Measurements from ENCODE around the gene ACVR1. TPM values are rescaled to one million over a fixed set of nuclear protein-coding genes. Genes with fewer than 3 reads are reported as not detected.

Gene ACVR1
- total RNA-seq, 1 donor from 2014 or later: 34.4 TPM

DNA sequence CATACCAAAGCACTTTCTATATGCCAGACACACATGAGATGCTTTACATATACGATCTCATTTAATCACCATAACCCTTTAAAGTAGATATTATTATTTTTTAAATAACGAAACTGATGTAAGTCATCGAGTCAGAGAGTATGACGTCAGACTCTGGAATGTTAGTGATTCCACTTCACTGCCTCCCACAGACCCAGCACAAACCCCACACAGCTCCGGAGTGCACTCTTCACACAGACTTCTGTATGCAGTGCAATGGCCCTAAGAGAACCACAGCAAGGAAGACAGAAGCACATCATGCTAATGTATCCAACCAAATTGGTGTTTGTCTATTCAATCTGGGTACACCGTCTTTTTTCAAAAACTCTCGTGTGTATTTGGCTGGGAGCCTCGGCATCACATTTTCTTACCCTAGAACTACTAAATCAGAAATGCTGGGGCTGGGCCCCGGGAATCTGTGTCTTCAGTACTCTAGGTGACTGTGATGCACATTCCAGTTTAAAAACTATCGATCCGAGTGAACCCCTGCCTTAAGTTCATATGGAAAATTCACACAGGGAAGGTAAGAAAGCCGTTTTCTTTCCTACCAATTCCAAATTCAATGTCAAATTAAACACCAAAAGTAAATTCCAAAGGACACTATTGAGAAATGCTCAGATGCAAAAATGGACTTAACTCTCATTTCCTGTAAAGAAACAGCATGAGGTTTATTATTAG is 129.7 kb downstream of the ACVR1 start:
- H3K4me1 ChIP-seq: no peaks in the 10 kb centered on the region
- ATAC-seq (peak; percentile 23), DNase-seq (no peak)
- H3K27ac ChIP-seq: no peak overlapping the region
- no peaks in the 10 kb centered on the region for H3K9me3 ChIP-seq
- H3K36me3 ChIP-seq: peaks cover 18% of the 10 kb centered on the region
- no peak overlapping the region for H3K4me3 ChIP-seq
- intact Hi-C loops (cut with DNase I): no loop called here
- TF ChIP-seq, protein P1, sequence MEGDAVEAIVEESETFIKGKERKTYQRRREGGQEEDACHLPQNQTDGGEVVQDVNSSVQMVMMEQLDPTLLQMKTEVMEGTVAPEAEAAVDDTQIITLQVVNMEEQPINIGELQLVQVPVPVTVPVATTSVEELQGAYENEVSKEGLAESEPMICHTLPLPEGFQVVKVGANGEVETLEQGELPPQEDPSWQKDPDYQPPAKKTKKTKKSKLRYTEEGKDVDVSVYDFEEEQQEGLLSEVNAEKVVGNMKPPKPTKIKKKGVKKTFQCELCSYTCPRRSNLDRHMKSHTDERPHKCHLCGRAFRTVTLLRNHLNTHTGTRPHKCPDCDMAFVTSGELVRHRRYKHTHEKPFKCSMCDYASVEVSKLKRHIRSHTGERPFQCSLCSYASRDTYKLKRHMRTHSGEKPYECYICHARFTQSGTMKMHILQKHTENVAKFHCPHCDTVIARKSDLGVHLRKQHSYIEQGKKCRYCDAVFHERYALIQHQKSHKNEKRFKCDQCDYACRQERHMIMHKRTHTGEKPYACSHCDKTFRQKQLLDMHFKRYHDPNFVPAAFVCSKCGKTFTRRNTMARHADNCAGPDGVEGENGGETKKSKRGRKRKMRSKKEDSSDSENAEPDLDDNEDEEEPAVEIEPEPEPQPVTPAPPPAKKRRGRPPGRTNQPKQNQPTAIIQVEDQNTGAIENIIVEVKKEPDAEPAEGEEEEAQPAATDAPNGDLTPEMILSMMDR (IDR thresholded peaks at IDR 0.05): no peak
- no peaks in the 10 kb centered on the region for H3K27me3 ChIP-seq

GRCh38 chr2:157744571-157745076 is 131.5 kb downstream of the ACVR1 start:
- H3K27me3 ChIP-seq: no peaks in the 10 kb centered on the region
- intact Hi-C loops (cut with DNase I): no loop called here
- TF ChIP-seq, protein P1 (IDR thresholded peaks at IDR 0.05): no peak
- H3K36me3 ChIP-seq: peaks cover 12% of the 10 kb centered on the region
- no peaks in the 10 kb centered on the region for H3K9me3 ChIP-seq
- no peaks in the 10 kb centered on the region for H3K4me1 ChIP-seq
- ATAC-seq: no peak
- no peak overlapping the region for H3K27ac ChIP-seq
- no peak overlapping the region for H3K4me3 ChIP-seq
- DNase-seq: no peak

- TF ChIP-seq, protein P1 (IDR thresholded peaks at IDR 0.05): no peak
- H3K4me3 ChIP-seq: no peak overlapping the region
- peaks cover 12% of the 10 kb centered on the region for H3K36me3 ChIP-seq
- no peaks in the 10 kb centered on the region for H3K9me3 ChIP-seq
- no peaks in the 10 kb centered on the region for H3K4me1 ChIP-seq
- ATAC-seq (no peak), DNase-seq (no peak)
- H3K27me3 ChIP-seq: no peaks in the 10 kb centered on the region
- no peak overlapping the region for H3K27ac ChIP-seq
- intact Hi-C loops (cut with DNase I): no loop called here
These were observed 133.1 kb downstream of the ACVR1 start for GRCh38 chr2:157743051-157743450.

- intact Hi-C loops (cut with DNase I): no loop called here
- no peaks in the 10 kb centered on the region for H3K27me3 ChIP-seq
- no peaks in the 10 kb centered on the region for H3K9me3 ChIP-seq
- no peaks in the 10 kb centered on the region for H3K4me1 ChIP-seq
- DNase-seq (no peak), ATAC-seq (no peak)
- no peak overlapping the region for H3K27ac ChIP-seq
- TF ChIP-seq, protein P1 (IDR thresholded peaks at IDR 0.05): no peak
- H3K36me3 ChIP-seq: peaks cover 23% of the 10 kb centered on the region
- H3K4me3 ChIP-seq: no peak overlapping the region
These were observed 134.2 kb downstream of the ACVR1 start for GRCh38 chr2:157741819-157742484.

DNA sequence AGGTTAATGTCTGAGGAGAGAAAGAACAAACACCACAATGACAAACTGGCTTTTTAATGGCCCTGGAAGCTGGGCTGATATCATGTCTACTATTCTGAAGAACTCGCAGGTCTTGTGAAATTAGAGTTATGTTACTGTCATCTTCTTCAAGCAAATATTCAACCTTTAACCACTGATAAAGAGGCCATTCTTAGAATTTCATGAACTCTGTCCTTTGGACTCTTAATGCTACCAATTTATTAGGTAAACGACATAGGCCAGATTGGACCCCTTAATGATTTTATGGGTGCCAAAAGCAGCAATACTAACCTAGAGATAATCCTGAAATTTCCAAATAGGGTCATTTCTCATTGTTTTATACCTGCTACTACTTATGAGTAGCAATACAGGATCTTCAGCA is 138.5 kb downstream of the ACVR1 start:
- TF ChIP-seq, protein P1 (IDR thresholded peaks at IDR 0.05): no peak
- DNase-seq (no peak), ATAC-seq (no peak)
- Histone ChIP-seq H3K27ac (no peak overlapping the region), H3K4me1 (no peaks in the 10 kb centered on the region), H3K4me3 (no peak overlapping the region), H3K9me3 (no peaks in the 10 kb centered on the region), H3K36me3 (peaks cover 42% of the 10 kb centered on the region), H3K27me3 (no peaks in the 10 kb centered on the region)
- intact Hi-C loops (cut with DNase I): no loop called here
